Peyer's patch (tissue), 4 donors: Measurements from ENCODE around the gene SHISA9.

Source experiments
- POLR2A ChIP-seq, 2 donors: fragments of 450-650 bp; IDR thresholded peaks; one replicate each; pipeline ENCODE4 v1.5.1; 2017; ENCODE audit warnings: antibody characterized with exemption in 2 of 2, mild to moderate bottlenecking in 2 of 2, moderate library complexity in 2 of 2
- TF ChIP-seq, protein P1 (sequence below), 6 experiments: fragments of 450-650 bp in 4 of 6; fragments of 200-600 bp in 2 of 6; sonication (generic) in 1 of 6; IDR thresholded peaks; one replicate each; pipeline ENCODE4 v1.5.1; 2017 to 2019; ENCODE audit warnings: antibody characterized with exemption in 6 of 6, mild to moderate bottlenecking in 3 of 6, moderate library complexity in 1 of 6

GRCh38 chr16:12994402-12994801 is 93.0 kb downstream of the SHISA9 start:
- TF ChIP-seq POLR2A (IDR thresholded peaks at IDR 0.05): no peak
- TF ChIP-seq, protein P1, sequence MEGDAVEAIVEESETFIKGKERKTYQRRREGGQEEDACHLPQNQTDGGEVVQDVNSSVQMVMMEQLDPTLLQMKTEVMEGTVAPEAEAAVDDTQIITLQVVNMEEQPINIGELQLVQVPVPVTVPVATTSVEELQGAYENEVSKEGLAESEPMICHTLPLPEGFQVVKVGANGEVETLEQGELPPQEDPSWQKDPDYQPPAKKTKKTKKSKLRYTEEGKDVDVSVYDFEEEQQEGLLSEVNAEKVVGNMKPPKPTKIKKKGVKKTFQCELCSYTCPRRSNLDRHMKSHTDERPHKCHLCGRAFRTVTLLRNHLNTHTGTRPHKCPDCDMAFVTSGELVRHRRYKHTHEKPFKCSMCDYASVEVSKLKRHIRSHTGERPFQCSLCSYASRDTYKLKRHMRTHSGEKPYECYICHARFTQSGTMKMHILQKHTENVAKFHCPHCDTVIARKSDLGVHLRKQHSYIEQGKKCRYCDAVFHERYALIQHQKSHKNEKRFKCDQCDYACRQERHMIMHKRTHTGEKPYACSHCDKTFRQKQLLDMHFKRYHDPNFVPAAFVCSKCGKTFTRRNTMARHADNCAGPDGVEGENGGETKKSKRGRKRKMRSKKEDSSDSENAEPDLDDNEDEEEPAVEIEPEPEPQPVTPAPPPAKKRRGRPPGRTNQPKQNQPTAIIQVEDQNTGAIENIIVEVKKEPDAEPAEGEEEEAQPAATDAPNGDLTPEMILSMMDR (IDR thresholded peaks at IDR 0.05): no peak
